Activated CD8-positive, alpha-beta memory T cell treated with anti-CD3 and anti-CD28 coated beads for 24 hours (primary cell): ENCODE results near the gene ADCY2.

Source experiments
- DNase-seq: peaks from one replicate; pipeline ENCODE4 v3.0.0-alpha.2; 2020

Gene ADCY2

GRCh38 chr5:7395947-7396712, at the start of gene ADCY2:
TSS of gene ADCY2 (plus strand) at chr5:7396138. CDS start at chr5:7396297, 159 bp downstream.
- no peak for DNase-seq

- no peak for DNase-seq
These were observed 48.6 kb upstream of the ADCY2 start for GRCh38 chr5:7347377-7347776.

GRCh38 chr5:7348168-7348854, 47.6 kb upstream of the ADCY2 start:
- DNase-seq: no peak

- DNase-seq: no peak
These were observed 34.3 kb upstream of the ADCY2 start for GRCh38 chr5:7361593-7361992.

GRCh38 chr5:7363067-7363677, 32.8 kb upstream of the ADCY2 start:
- DNase-seq: no peak

GRCh38 chr5:7364226-7364875, 31.6 kb upstream of the ADCY2 start:
- DNase-seq: no peak

- no peak for DNase-seq
These were observed 28.2 kb upstream of the ADCY2 start for GRCh38 chr5:7367780-7368179.

- DNase-seq: no peak
These were observed 23.5 kb upstream of the ADCY2 start for GRCh38 chr5:7372399-7372798.

GRCh38 chr5:7374186-7374585, 21.8 kb upstream of the ADCY2 start:
- DNase-seq: no peak

- no peak for DNase-seq
These were observed 20.5 kb upstream of the ADCY2 start for GRCh38 chr5:7375457-7375856.

- no peak for DNase-seq
These were observed 19.1 kb upstream of the ADCY2 start for GRCh38 chr5:7376871-7377270.

- DNase-seq: no peak
These were observed 18.2 kb upstream of the ADCY2 start for GRCh38 chr5:7377761-7378160.

- no peak for DNase-seq
These were observed 13.3 kb upstream of the ADCY2 start for GRCh38 chr5:7382588-7382987.

- no peak for DNase-seq
These were observed 10.3 kb upstream of the ADCY2 start for GRCh38 chr5:7385681-7386080.

- DNase-seq: no peak
These were observed 7.4 kb upstream of the ADCY2 start for GRCh38 chr5:7388553-7388952.

- DNase-seq: no peak
These were observed 4.7 kb upstream of the ADCY2 start for GRCh38 chr5:7391215-7391614.

GRCh38 chr5:7391814-7392692, 3.9 kb upstream of the ADCY2 start:
- DNase-seq: no peak

- no peak for DNase-seq
These were observed 3.3 kb upstream of the ADCY2 start for GRCh38 chr5:7392693-7393024.

- no peak for DNase-seq
These were observed 1.8 kb upstream of the ADCY2 start for GRCh38 chr5:7393921-7394799.

GRCh38 chr5:7394889-7395431, 978 bp upstream of the ADCY2 start:
- no peak for DNase-seq

- no peak for DNase-seq
These were observed 449 bp upstream of the ADCY2 start for GRCh38 chr5:7395432-7395946.
